K562 (cell line): ENCODE data around the gene GNAI1. TPM values are rescaled to one million over a fixed set of nuclear protein-coding genes. Genes with fewer than 3 reads are reported as not detected.

Experiments used
- ATAC-seq: fragments of 200-7000 bp; cut with Tn5 transposase; 3 replicates; pipeline ENCODE4 v1.9.1; 2020; ENCODE audit warnings: moderate library complexity
- BruUV-seq: library from RNA; stranded (reverse); fragments of 400-500 nt; replicated peaks from 2 replicates; lab custom pipeline; 2021; lab: Mats Ljungman, UMichigan
- CTCF ChIA-PET: fragments of 300-600 bp; formaldehyde crosslinking; extraction: SDS; loops from one replicate; lab custom pipeline; 2021; ENCODE audit warnings: low intra/inter-chr PET ratio; lab: Yijun Ruan, JAX
- POLR2A ChIA-PET: fragments of 300-600, 350-650 bp; sonication (Branson Sonifier 250); formaldehyde crosslinking; extraction: SDS; loops from one replicate; lab custom pipeline; 2021; ENCODE audit warnings: antibody characterized with exemption, inconsistent platforms; lab: Yijun Ruan, JAX
- DNase-seq, 4 experiments: peaks; one replicate each; pipeline versions ENCODE4 v3.0.0 to v3.0.0-alpha.2; 2011 to 2018; ENCODE audit warnings: low spot score in 3 of 4, mixed read lengths in 3 of 4; ENCODE audit errors: extremely low read depth in 1 of 4
- FAIRE-seq: peaks from 2 replicates; lab custom pipeline; 2011; peaks lifted over from hg19 to GRCh38; lab: Jason Lieb, UNC
- H2AFZ ChIP-seq: 2 replicates; pipeline ENCODE4 v1.6.0; 2011; ENCODE audit warnings: low read depth, low read length, control low read depth, inconsistent platforms
- H3K27ac ChIP-seq: fragments of 200-600 bp; 3 replicates; pipeline ENCODE4 v1.8.0; 2011; ENCODE audit warnings: low read depth, mild to moderate bottlenecking, control low read depth, inconsistent platforms, low read length, moderate library complexity, mixed read lengths; ENCODE audit errors: extremely low read depth
- H3K27me3 ChIP-seq, 2 experiments: fragments of 300-600 bp in 1 of 2; 2 replicates in 1 of 2; 3 replicates in 1 of 2; pipeline versions ENCODE4 v1.6.0 to v1.8.0; 2011; ENCODE audit warnings: inconsistent platforms in 2 of 2, low read length in 2 of 2, mild to moderate bottlenecking in 1 of 2, mixed read lengths in 1 of 2, moderate library complexity in 1 of 2; ENCODE audit not compliant: control insufficient read depth in 2 of 2, insufficient read depth in 2 of 2
- H3K36me3 ChIP-seq: fragments of 300-600 bp; 3 replicates; pipeline ENCODE4 v1.8.0; 2011; ENCODE audit warnings: mild to moderate bottlenecking, low read length, inconsistent platforms; ENCODE audit not compliant: control insufficient read depth, insufficient read depth
- H3K4me1 ChIP-seq, 2 experiments: fragments of 200-600 bp in 1 of 2; replicated peaks in 1 of 2; 2 replicates in 1 of 2; 3 replicates in 1 of 2; pipeline versions ENCODE4 v1.5.1 to v1.8.0; 2011; ENCODE audit warnings: inconsistent platforms in 2 of 2, low read length in 2 of 2, mild to moderate bottlenecking in 1 of 2, mixed read lengths in 1 of 2, moderate library complexity in 1 of 2; ENCODE audit not compliant: control insufficient read depth in 2 of 2, insufficient read depth in 2 of 2
- H3K4me2 ChIP-seq: 2 replicates; pipeline ENCODE4 v1.6.1; 2011; ENCODE audit warnings: low read length, control low read depth, inconsistent platforms, mixed read lengths; ENCODE audit not compliant: insufficient read depth
- H3K4me3 ChIP-seq: fragments of 200-600 bp; sonication (generic), shearing (Covaris generic); 2 replicates; pipeline ENCODE4 v1.5.1; 2016; ENCODE audit warnings: control low read depth, inconsistent platforms
- H3K79me2 ChIP-seq: fragments of 200-600 bp; 3 replicates; pipeline ENCODE4 v1.8.0; 2011; ENCODE audit warnings: low read length, inconsistent platforms; ENCODE audit not compliant: control insufficient read depth, insufficient read depth
- H3K9ac ChIP-seq, 2 experiments: 2 replicates each; pipeline versions ENCODE4 v1.6.0 to v1.6.1; 2011; ENCODE audit warnings: low read depth in 2 of 2, low read length in 2 of 2, control low read depth in 1 of 2, inconsistent platforms in 1 of 2, mild to moderate bottlenecking in 1 of 2, mixed read lengths in 1 of 2; ENCODE audit not compliant: insufficient read depth in 1 of 2
- H3K9me1 ChIP-seq: one replicate; pipeline ENCODE4 v1.6.0; 2011; ENCODE audit warnings: inconsistent platforms, mild to moderate bottlenecking, low read length, moderate library complexity; ENCODE audit not compliant: control insufficient read depth, insufficient read depth
- H3K9me3 ChIP-seq: replicated peaks from 2 replicates; pipeline ENCODE4 v1.5.1; 2011; ENCODE audit warnings: low read depth, low read length, inconsistent platforms; ENCODE audit not compliant: control insufficient read depth, insufficient read depth
- H4K20me1 ChIP-seq: replicated peaks from 2 replicates; pipeline ENCODE4 v1.6.1; 2011; ENCODE audit warnings: low read length, inconsistent platforms, mixed read lengths; ENCODE audit not compliant: control insufficient read depth, insufficient read depth
- ARID2 ChIP-seq: fragments of 450-650 bp; IDR thresholded peaks from 2 replicates; pipeline ENCODE4 v1.6.1; 2017; ENCODE audit warnings: antibody characterized with exemption, mild to moderate bottlenecking
- BRD9 ChIP-seq: fragments of 450-650 bp; IDR thresholded peaks from 2 replicates; pipeline ENCODE4 v1.6.1; 2018; ENCODE audit warnings: low read depth; ENCODE audit not compliant: partially characterized antibody
- CREB3L1 ChIP-seq: fragments of 450-650 bp; IDR thresholded peaks from 2 replicates; pipeline ENCODE4 v1.6.1; 2014; ENCODE audit warnings: low read depth, mild to moderate bottlenecking, moderate library complexity, borderline replicate concordance
- L3MBTL2 ChIP-seq: fragments of 450-650 bp; IDR thresholded peaks from 2 replicates; pipeline ENCODE4 v1.6.1; 2016; ENCODE audit warnings: mild to moderate bottlenecking, moderate library complexity
- MNT ChIP-seq, 2 experiments: fragments of 450-650 bp; conservative IDR thresholded peaks; 2 replicates each; pipeline ENCODE4 v1.6.1; 2017; ENCODE audit warnings: mild to moderate bottlenecking in 2 of 2, moderate library complexity in 2 of 2
- PKNOX1 ChIP-seq: fragments of 450-650 bp; IDR thresholded peaks from 2 replicates; pipeline ENCODE4 v1.6.1; 2016
- RBM14 ChIP-seq: fragments of 200-400 bp; formaldehyde crosslinking; IDR thresholded peaks from 2 replicates; pipeline ENCODE4 v1.6.1; 2018; ENCODE audit warnings: low read depth, mild to moderate bottlenecking, low read length, moderate library complexity, borderline replicate concordance; ENCODE audit not compliant: insufficient read depth
- STAG1 ChIP-seq: sonication (generic); formaldehyde crosslinking; IDR thresholded peaks from 2 replicates; pipeline ENCODE4 v1.5.0; 2020; ENCODE audit warnings: missing genetic modification reagents, borderline replicate concordance
- ZNF551 ChIP-seq: fragments of 250-450 bp; sonication (Bioruptor Pico); IDR thresholded peaks from 2 replicates; pipeline ENCODE4 v1.5.0; 2021; ENCODE audit warnings: mild to moderate bottlenecking, moderate library complexity
- WGBS: fragments of 100-300 bp; shearing (Covaris generic); methylation state at CpG from one replicate; pipeline ENCODE4 v1.1.6; 2016; ENCODE audit warnings: low coverage, mixed read lengths; ENCODE audit not compliant: insufficient coverage; ENCODE audit errors: missing lambda C conversion rate; 5-methylcytosine and 5-hydroxymethylcytosine counted together
- in situ Hi-C: fragments of 300-500 bp; cut with MboI; formaldehyde crosslinking; loops from 4 replicates; pipeline ENCODE4 v1.15.0; 2018; ENCODE audit warnings: inconsistent platforms, mixed read lengths
- intact Hi-C: fragments of 100-400 bp; cut with micrococcal nuclease; formaldehyde crosslinking; loops from 2 replicates; pipeline ENCODE4 v1.14.2; 2022
- polyA plus RNA-seq, 8 experiments: library from polyadenylated mRNA; depleted of rRNA in 4 of 8; stranded (reverse) in 5 of 8; unstranded in 3 of 8; fragments of >200 nt; fragmentation: Nextera tagmentation in 2 of 8; fragmentation: Illumina TruSeq in 1 of 8; extraction: Ambion mirVana in 2 of 8; extraction: Trizol in 1 of 8; gene quantifications; 2 replicates each; pipeline versions ENCODE4 v1.2.1 to v1.2.3, GENCODE V29; 2011 to 2014; ENCODE audit warnings: inconsistent platforms in 1 of 8, missing spikeins in 1 of 8
- total RNA-seq, 7 experiments: library from RNA; depleted of rRNA in 6 of 7; stranded (reverse); fragments of >200 nt in 6 of 7; fragmentation: Illumina TruSeq in 2 of 7; extraction: Trizol in 2 of 7; gene quantifications; 2 replicates each; pipeline versions ENCODE4 v1.2.1 to v1.2.3, GENCODE V29; 2011 to 2021; ENCODE audit warnings: low replicate concordance in 1 of 7

GNAI1 gene
- total and polyA plus RNA-seq, 9 of the 15 experiments (the other 6 are each of a cell fraction or from before 2014, with no cell fraction given): 0.03 to 0.13 (median 0.08) TPM; not detected in 6

GRCh38 chr7:80139236-80139635, 4.6 kb downstream of the GNAI1 start (continued):
- TF ChIP-seq MNT (conservative IDR thresholded peaks at IDR 0.05) (no peak), STAG1 (no peak), BRD9 (no peak), PKNOX1 (no peak), CREB3L1 (no peak), ZNF551 (CRISPR knock-in tag) (no peak), L3MBTL2 (no peak)

- FAIRE-seq: no peak
Observed at GRCh38 chr7:80140388-80140787, 5.8 kb downstream of the GNAI1 start.

More at GRCh38 chr7:80140388-80140787, 5.8 kb downstream of the GNAI1 start:
- in situ Hi-C loops: no loop called here
- Histone ChIP-seq H2AFZ (no peak overlapping the region), H3K27me3 (no peaks in the 10 kb centered on the region), H3K27ac (no peak overlapping the region), H3K79me2 (no peaks in the 10 kb centered on the region), H3K36me3 (no peaks in the 10 kb centered on the region), H4K20me1 (no peaks in the 10 kb centered on the region), H3K4me3 (no peak overlapping the region), H3K9me1 (no peaks in the 10 kb centered on the region), H3K9me3 (no peaks in the 10 kb centered on the region), H3K4me1 (no peaks in the 10 kb centered on the region; a peak in 1 of 5 replicates), H3K4me2 (no peak overlapping the region), H3K9ac (no peak overlapping the region)
- DNase-seq: no peak
- intact Hi-C loops: no loop called here
- no peak for ATAC-seq
- no TSS peak for BruUV-seq
- ChIA-PET POLR2A (no interaction called here), CTCF (no interaction called here)
- WGBS: 0% methylated on average over 4 of the region's 4 CpGs
- no peak for TF ChIP-seq ARID2
- TF ChIP-seq RBM14: no peak
